IMR-90 (cell line): ENCODE results near the gene KIAA0825. TPM values are rescaled to one million over a fixed set of nuclear protein-coding genes. Genes with fewer than 3 reads are reported as not detected.

Experiments
- ATAC-seq: fragments of 200-7000 bp; cut with Tn5 transposase; 2 replicates; pipeline ENCODE4 v1.9.1; 2020; ENCODE audit warnings: low read depth, mild to moderate bottlenecking, moderate library complexity
- BruUV-seq: library from RNA; stranded (reverse); fragments of 400-500 nt; replicated peaks from 2 replicates; lab custom pipeline; 2021; lab: Mats Ljungman, UMichigan
- CTCF ChIA-PET: fragments of 300-600 bp; formaldehyde crosslinking; extraction: SDS; loops from one replicate; lab custom pipeline; 2021; ENCODE audit warnings: antibody characterized with exemption; lab: Yijun Ruan, JAX
- POLR2A ChIA-PET: fragments of 300-600 bp; sonication (Branson Sonifier 250); formaldehyde crosslinking; loops from one replicate; lab custom pipeline; 2022; ENCODE audit warnings: antibody characterized with exemption; ENCODE audit not compliant: unreplicated experiment; lab: Charles Lee
- DNase-seq: peaks from one replicate; pipeline ENCODE4 v3.0.0; 2013
- H2AFZ ChIP-seq: replicated peaks from 2 replicates; pipeline ENCODE3; 2013; ENCODE audit warnings: low read length, mild to moderate bottlenecking; ENCODE audit not compliant: poor library complexity
- H2AK5ac ChIP-seq: 2 replicates; pipeline ENCODE4 v1.6.1; 2013; ENCODE audit warnings: low read depth, low read length, inconsistent platforms
- H2AK9ac ChIP-seq: replicated peaks from 2 replicates; pipeline ENCODE3; 2013; ENCODE audit warnings: mild to moderate bottlenecking, low read depth, low read length, moderate library complexity; ENCODE audit not compliant: poor library complexity
- H2BK120ac ChIP-seq: 2 replicates; pipeline ENCODE4 v1.6.1; 2013; ENCODE audit warnings: low read depth, low read length, inconsistent platforms
- H2BK15ac ChIP-seq: 3 replicates; pipeline ENCODE4 v1.6.1; 2013; ENCODE audit warnings: low read depth, low read length, inconsistent platforms
- H2BK20ac ChIP-seq: 2 replicates; pipeline ENCODE4 v1.6.1; 2013; ENCODE audit warnings: low read depth, mild to moderate bottlenecking, inconsistent platforms, low read length, moderate library complexity
- H2BK5ac ChIP-seq: 2 replicates; pipeline ENCODE4 v1.6.1; 2013; ENCODE audit warnings: mild to moderate bottlenecking, low read depth, low read length, inconsistent platforms; ENCODE audit not compliant: poor library complexity, severe bottlenecking
- H3K14ac ChIP-seq: replicated peaks from 2 replicates; pipeline ENCODE4 v1.6.1; 2013; ENCODE audit warnings: low read depth, low read length, inconsistent platforms
- H3K18ac ChIP-seq: 2 replicates; pipeline ENCODE4 v1.6.1; 2013; ENCODE audit warnings: low read depth, low read length, control low read depth
- H3K23ac ChIP-seq: 2 replicates; pipeline ENCODE4 v1.6.1; 2013; ENCODE audit warnings: low read depth, low read length, inconsistent platforms
- H3K27ac ChIP-seq: 2 replicates; pipeline ENCODE4 v1.5.1; 2013; ENCODE audit warnings: mild to moderate bottlenecking, control low read depth, low read length; ENCODE audit not compliant: insufficient read depth
- H3K27me3 ChIP-seq: 2 replicates; pipeline ENCODE4 v1.6.1; 2013; ENCODE audit warnings: low read length; ENCODE audit not compliant: control insufficient read depth, insufficient read depth
- H3K36me3 ChIP-seq: 2 replicates; pipeline ENCODE4 v1.6.1; 2013; ENCODE audit warnings: low read length, mixed read lengths; ENCODE audit not compliant: control insufficient read depth, insufficient read depth
- H3K4ac ChIP-seq: 2 replicates; pipeline ENCODE4 v1.6.1; 2013; ENCODE audit warnings: low read depth, low read length, inconsistent platforms
- H3K4me1 ChIP-seq: 2 replicates; pipeline ENCODE4 v1.6.1; 2013; ENCODE audit warnings: low read length, mixed read lengths; ENCODE audit not compliant: control insufficient read depth, insufficient read depth
- H3K4me2 ChIP-seq: 2 replicates; pipeline ENCODE4 v1.6.1; 2013; ENCODE audit warnings: low read depth, mild to moderate bottlenecking, control low read depth, low read length, moderate library complexity
- H3K4me3 ChIP-seq: 2 replicates; pipeline ENCODE4 v1.5.1; 2013; ENCODE audit warnings: low read depth, mild to moderate bottlenecking, control low read depth, low read length, moderate library complexity; ENCODE audit not compliant: insufficient read depth
- H3K56ac ChIP-seq: 2 replicates; pipeline ENCODE4 v1.6.1; 2013; ENCODE audit warnings: low read length, inconsistent platforms; ENCODE audit not compliant: insufficient read depth; ENCODE audit errors: extremely low read depth
- H3K79me1 ChIP-seq, 2 experiments: 2 replicates each; pipeline ENCODE4 v1.6.1; 2013; ENCODE audit warnings: low read length in 2 of 2, inconsistent platforms in 1 of 2, low read depth in 1 of 2
- H3K9ac ChIP-seq: 2 replicates; pipeline ENCODE4 v1.6.1; 2013; ENCODE audit warnings: low read depth, low read length, control low read depth
- H3K9me1 ChIP-seq: 2 replicates; pipeline ENCODE4 v1.6.1; 2013; ENCODE audit warnings: low read length, inconsistent platforms; ENCODE audit not compliant: insufficient read depth
- H3K9me3 ChIP-seq: 2 replicates; pipeline ENCODE4 v1.6.1; 2013; ENCODE audit warnings: low read length; ENCODE audit not compliant: control insufficient read depth, insufficient read depth
- H4K20me1 ChIP-seq: 2 replicates; pipeline ENCODE4 v1.6.1; 2013; ENCODE audit warnings: low read length, inconsistent platforms; ENCODE audit not compliant: insufficient read depth
- H4K5ac ChIP-seq: 2 replicates; pipeline ENCODE4 v1.6.1; 2013; ENCODE audit warnings: mild to moderate bottlenecking, low read depth, low read length, control low read depth
- H4K8ac ChIP-seq, 2 experiments: 2 replicates each; pipeline ENCODE4 v1.6.1; 2013; ENCODE audit warnings: low read depth in 2 of 2, low read length in 2 of 2, control low read depth in 1 of 2, inconsistent platforms in 1 of 2
- H4K91ac ChIP-seq: 2 replicates; pipeline ENCODE4 v1.6.1; 2013; ENCODE audit warnings: low read depth, low read length, inconsistent platforms; ENCODE audit not compliant: insufficient read depth
- MXI1 ChIP-seq: IDR thresholded peaks from 2 replicates; pipeline ENCODE4 v1.6.1; 2012; ENCODE audit warnings: low read depth, mild to moderate bottlenecking, low read length, moderate library complexity, borderline replicate concordance
- WGBS, 2 experiments: methylation state at CpG; one replicate each; pipeline versions ENCODE4 v1.1.5 to v1.1.7; 2013; ENCODE audit warnings: missing lambda C conversion rate in 2 of 2; ENCODE audit not compliant: insufficient read length in 1 of 2; ENCODE audit errors: extremely low coverage in 2 of 2; 5-methylcytosine and 5-hydroxymethylcytosine counted together
- dilution Hi-C: fragments of 300-500 bp; cut with HindIII; formaldehyde crosslinking; loops from one replicate; pipeline ENCODE4 v1.14.3; 2018; ENCODE audit warnings: low sequenced_read_pairs; ENCODE audit not compliant: unreplicated experiment
- in situ Hi-C: fragments of 300-500 bp; cut with MboI; formaldehyde crosslinking; loops from 3 replicates; pipeline ENCODE4 v1.14.3; 2019; ENCODE audit warnings: low sequenced_read_pairs, inconsistent platforms, mixed read lengths
- intact Hi-C: fragments of 100-400 bp; cut with micrococcal nuclease; formaldehyde crosslinking; loops from 2 replicates; pipeline ENCODE4 v1.10.0; 2022
- polyA plus RNA-seq, 3 experiments: library from polyadenylated mRNA; depleted of rRNA; stranded (reverse); fragments of >200 nt; gene quantifications; 2 replicates each; pipeline ENCODE4 v1.2.3, GENCODE V29; 2012; ENCODE audit warnings: low replicate concordance in 1 of 3
- total RNA-seq: library from RNA; depleted of rRNA; stranded (reverse); fragments of >200 nt; gene quantifications from 2 replicates; pipeline ENCODE4 v1.2.3, GENCODE V29; 2012

Gene KIAA0825
- total and polyA plus RNA-seq, 2 of the 4 experiments (the other 2 are of a cell fraction): 0.46 to 1.8 TPM

DNA sequence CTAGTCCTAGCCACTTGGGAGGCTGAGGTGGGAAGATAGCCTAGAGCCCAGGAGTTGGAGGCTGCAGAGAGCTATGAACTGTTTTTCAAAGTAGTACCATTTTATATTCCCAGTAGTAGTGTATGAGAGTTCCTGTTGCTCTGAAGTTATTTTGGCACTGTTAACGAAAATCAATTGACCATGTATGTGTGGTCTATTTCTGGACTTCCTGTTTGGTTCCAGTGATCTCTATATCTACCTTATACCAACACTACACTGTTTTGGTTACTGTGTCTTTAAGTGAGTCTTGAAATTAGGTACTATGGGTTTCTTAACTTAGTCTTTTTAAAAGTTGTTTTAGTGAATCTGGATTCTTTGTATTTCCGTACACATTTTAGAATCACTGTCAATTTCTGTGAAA is 13.6 kb upstream of the KIAA0825 start:
- intact Hi-C loops: no loop called here
- no peak overlapping the region for H3K56ac ChIP-seq
- ChIA-PET CTCF (no interaction called here), POLR2A (no interaction called here)
- no peak overlapping the region for H4K5ac ChIP-seq
- no CpG with 5 or more reads among the region's 2 CpGs for WGBS, 2 experiments
- no peak overlapping the region for H3K23ac ChIP-seq
- H2AK5ac ChIP-seq: no peak overlapping the region
- no peak overlapping the region for H2BK20ac ChIP-seq
- dilution Hi-C loops: no loop called here
- H2AFZ ChIP-seq: no peak overlapping the region
- DNase-seq (no peak), ATAC-seq (no peak)
- no peak overlapping the region for H3K4ac ChIP-seq
- no peak overlapping the region for H3K9ac ChIP-seq
- no peak overlapping the region for H3K4me2 ChIP-seq
- H3K18ac ChIP-seq: no peak overlapping the region
- no peak overlapping the region for H3K4me3 ChIP-seq
- H2BK120ac ChIP-seq: no peak overlapping the region
- H3K27me3 ChIP-seq: no peaks in the 10 kb centered on the region
- H3K36me3 ChIP-seq: peaks cover 2% of the 10 kb centered on the region
- no peak overlapping the region for H4K8ac ChIP-seq
- no peak for TF ChIP-seq MXI1
- H3K4me1 ChIP-seq: no peaks in the 10 kb centered on the region
- H2BK15ac ChIP-seq: no peak overlapping the region
- no peaks in the 10 kb centered on the region for H4K20me1 ChIP-seq
- no TSS peak for BruUV-seq
- H4K91ac ChIP-seq: no peak overlapping the region
- H3K9me3 ChIP-seq: peaks cover 4% of the 10 kb centered on the region; the same call in 1 of the 2 replicates
- H3K79me1 ChIP-seq: peaks cover 5 to 7% of the 10 kb centered on the region in 2 experiments; a peak in 1 of 4 replicates
- no peaks in the 10 kb centered on the region for H3K9me1 ChIP-seq
- no peak overlapping the region for H2AK9ac ChIP-seq
- no peak overlapping the region for H2BK5ac ChIP-seq
- H3K14ac ChIP-seq: no peak overlapping the region
- no peak overlapping the region for H3K27ac ChIP-seq
- in situ Hi-C loops: no loop called here
